ENCODE results near the gene TOP2A. TPM values are rescaled to one million over a fixed set of nuclear protein-coding genes. Genes with fewer than 3 reads are reported as not detected.

The TOP2A gene
- total RNA-seq, 2 experiments from 2014 or later, result 361 to 373 TPM

GRCh38 chr17:40459636-40460603 is 42.2 kb upstream of the TOP2A start:
- Mint-ChIP-seq H3K27ac (no peak overlapping the region), H3K4me1 (no peaks in the 10 kb centered on the region), H3K4me3 (no peak overlapping the region), H3K27me3 (peaks cover 4% of the 10 kb centered on the region), H3K9me3 (no peaks in the 10 kb centered on the region), H3K36me3 (ENCODE audit: low read depth) (peaks cover 15% of the 10 kb centered on the region)
- no peak for DNase-seq
- CTCF ChIA-PET, result interaction anchor here (0.7 to 1.7 kb wide), 2 partner anchors 8 to 74 kb away, joined by 3 to 4 read pairs; no protein-coding TSS in a partner anchor
- POLR2A ChIA-PET, result interaction anchor here (0.9 to 1.6 kb wide), 4 partner anchors 13 to 80 kb away, joined by 3 to 5 read pairs (median 3); no protein-coding TSS in a partner anchor

- POLR2A ChIA-PET, result interaction anchor here (1.6 kb wide), 1 partner anchor 12 kb away, joined by 5 read pairs; no protein-coding TSS in a partner anchor
- H3K27ac Mint-ChIP-seq, result no peak overlapping the region
These were observed 41.3 kb upstream of the TOP2A start for GRCh38 chr17:40458851-40459482.

GRCh38 chr17:40457964-40458791 is 40.5 kb upstream of the TOP2A start:
- peaks cover 27% of the 10 kb centered on the region for H3K36me3 Mint-ChIP-seq (ENCODE audit: low read depth)
- DNase-seq, result no peak
- no peak overlapping the region for H3K27ac Mint-ChIP-seq
- H3K4me1 Mint-ChIP-seq, result no peaks in the 10 kb centered on the region
- H3K4me3 Mint-ChIP-seq, result no peak overlapping the region
- ChIA-PET CTCF (no interaction called here), POLR2A (no interaction called here)
- H3K9me3 Mint-ChIP-seq, result no peaks in the 10 kb centered on the region
- peaks cover 4% of the 10 kb centered on the region for H3K27me3 Mint-ChIP-seq

More at GRCh38 chr17:40458851-40459482, 41.3 kb upstream of the TOP2A start:
- H3K4me3 Mint-ChIP-seq, result no peak overlapping the region
- H3K4me1 Mint-ChIP-seq, result no peaks in the 10 kb centered on the region
- peaks cover 4% of the 10 kb centered on the region for H3K27me3 Mint-ChIP-seq
- no peaks in the 10 kb centered on the region for H3K9me3 Mint-ChIP-seq
- no peak for DNase-seq
- H3K36me3 Mint-ChIP-seq (ENCODE audit: low read depth), result peaks cover 20% of the 10 kb centered on the region
- CTCF ChIA-PET, result no interaction called here

GRCh38 chr17:40457369-40457768 is 39.7 kb upstream of the TOP2A start:
- no peaks in the 10 kb centered on the region for H3K4me1 Mint-ChIP-seq
- H3K9me3 Mint-ChIP-seq, result no peaks in the 10 kb centered on the region
- ChIA-PET POLR2A (interaction anchor here (1.4 kb wide), 1 partner anchor 39 kb away, joined by 4 read pairs; the partner anchor contains the start of gene TOP2A), CTCF (no interaction called here)
- H3K36me3 Mint-ChIP-seq (ENCODE audit: low read depth), result peaks cover 28% of the 10 kb centered on the region
- H3K27me3 Mint-ChIP-seq, result peaks cover 4% of the 10 kb centered on the region
- no peak overlapping the region for H3K27ac Mint-ChIP-seq
- no peak overlapping the region for H3K4me3 Mint-ChIP-seq
- DNase-seq, result no peak

- Mint-ChIP-seq H3K27ac (no peak overlapping the region), H3K27me3 (peaks cover 4% of the 10 kb centered on the region), H3K36me3 (ENCODE audit: low read depth) (peaks cover 32% of the 10 kb centered on the region), H3K9me3 (no peaks in the 10 kb centered on the region), H3K4me3 (no peak overlapping the region), H3K4me1 (no peaks in the 10 kb centered on the region)
- ChIA-PET CTCF (interaction anchor here (0.8 to 1.9 kb wide), 2 partner anchors 9 to 14 kb away, joined by 3 to 8 read pairs; partner anchors contain the start of gene IGFBP4), POLR2A (interaction anchor here (1.1 to 2.4 kb wide), 4 partner anchors 9 to 39 kb away, joined by 3 to 9 read pairs (median 4); partner anchors contain the start of gene TOP2A)
- no peak for DNase-seq
These were observed 38.8 kb upstream of the TOP2A start for GRCh38 chr17:40456396-40456951.

DNA sequence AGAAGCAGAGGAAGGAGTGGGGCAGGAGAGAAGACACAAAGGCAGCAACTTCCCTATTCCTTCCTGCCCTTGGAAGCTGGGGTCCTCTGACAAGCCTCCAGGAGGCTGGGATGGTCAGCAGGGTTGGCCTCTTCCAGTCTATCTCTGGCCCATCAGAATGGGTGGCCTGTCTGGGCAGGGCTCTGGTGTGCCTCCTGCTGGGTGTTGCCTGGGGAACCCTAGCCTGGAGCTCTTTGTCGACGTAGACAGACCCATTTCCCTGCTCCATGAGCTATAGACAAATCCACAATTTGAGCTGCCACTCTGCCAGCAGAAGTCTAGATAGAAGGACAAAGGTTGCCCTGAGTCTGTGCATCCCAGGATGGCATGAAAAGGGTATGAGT is 36.9 kb upstream of the TOP2A start:
- peaks cover 4% of the 10 kb centered on the region for H3K4me1 Mint-ChIP-seq
- H3K27me3 Mint-ChIP-seq, result peaks cover 4% of the 10 kb centered on the region
- H3K27ac Mint-ChIP-seq, result no peak overlapping the region
- H3K36me3 Mint-ChIP-seq (ENCODE audit: low read depth), result peaks cover 32% of the 10 kb centered on the region
- POLR2A ChIA-PET, result interaction anchor here (1.4 to 2.4 kb wide), 2 partner anchors 10 to 36 kb away, joined by 3 to 9 read pairs; no protein-coding TSS in a partner anchor
- no peak overlapping the region for H3K4me3 Mint-ChIP-seq
- no peaks in the 10 kb centered on the region for H3K9me3 Mint-ChIP-seq
- CTCF ChIA-PET, result interaction anchor here (0.6 to 1.9 kb wide), 5 partner anchors 11 to 105 kb away, joined by 3 to 8 read pairs (median 4); partner anchors contain the start of gene IGFBP4
- no peak for DNase-seq

GRCh38 chr17:40453881-40454612 is 36.4 kb upstream of the TOP2A start:
- ChIA-PET CTCF (interaction anchor here (0.8 to 1.9 kb wide), 3 partner anchors 11 to 104 kb away, joined by 3 to 8 read pairs (median 5); partner anchors contain the start of gene IGFBP4), POLR2A (interaction anchor here (1.4 to 2.4 kb wide), 2 partner anchors 10 to 37 kb away, joined by 3 to 9 read pairs; no protein-coding TSS in a partner anchor)
- Mint-ChIP-seq H3K9me3 (no peaks in the 10 kb centered on the region), H3K36me3 (ENCODE audit: low read depth) (peaks cover 31% of the 10 kb centered on the region), H3K4me3 (no peak overlapping the region), H3K27me3 (peaks cover 4% of the 10 kb centered on the region), H3K4me1 (peaks cover 4% of the 10 kb centered on the region), H3K27ac (no peak overlapping the region)
- no peak for DNase-seq

DNA sequence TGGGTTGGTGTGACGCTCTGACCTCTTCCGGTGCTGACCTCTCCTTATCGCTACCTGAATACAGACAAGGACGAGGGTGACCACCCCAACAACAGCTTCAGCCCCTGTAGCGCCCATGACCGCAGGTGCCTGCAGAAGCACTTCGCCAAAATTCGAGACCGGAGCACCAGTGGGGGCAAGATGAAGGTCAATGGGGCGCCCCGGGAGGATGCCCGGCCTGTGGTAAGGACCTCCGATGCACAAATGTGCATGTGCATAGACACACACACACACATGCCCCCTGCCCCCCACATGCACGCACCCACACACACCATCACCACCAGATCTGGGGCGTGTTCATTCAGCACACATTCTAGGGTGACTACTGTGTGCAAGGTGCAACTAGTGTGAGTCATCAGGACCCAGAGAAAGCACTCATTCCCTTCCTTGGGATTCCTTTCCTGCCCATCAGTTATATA is 35.3 kb upstream of the TOP2A start:
- peaks cover 33% of the 10 kb centered on the region for H3K36me3 Mint-ChIP-seq (ENCODE audit: low read depth)
- no peak overlapping the region for H3K27ac Mint-ChIP-seq
- no peak overlapping the region for H3K4me3 Mint-ChIP-seq
- ChIA-PET POLR2A (no interaction called here), CTCF (interaction anchor here (0.8 kb wide), 1 partner anchor 105 kb away, joined by 3 read pairs; no protein-coding TSS in a partner anchor)
- no peak for DNase-seq
- no peaks in the 10 kb centered on the region for H3K9me3 Mint-ChIP-seq
- peaks cover 14% of the 10 kb centered on the region for H3K4me1 Mint-ChIP-seq
- peaks cover 4% of the 10 kb centered on the region for H3K27me3 Mint-ChIP-seq

- Mint-ChIP-seq H3K4me3 (no peak overlapping the region), H3K9me3 (no peaks in the 10 kb centered on the region), H3K27me3 (peaks cover 7% of the 10 kb centered on the region), H3K36me3 (ENCODE audit: low read depth) (peaks cover 36% of the 10 kb centered on the region), H3K27ac (no peak overlapping the region), H3K4me1 (peaks cover 20% of the 10 kb centered on the region)
- DNase-seq, result no peak
- ChIA-PET POLR2A (no interaction called here), CTCF (interaction anchor here (0.6 to 12.7 kb wide), 3 partner anchors 8 to 81 kb away, joined by 3 to 129 read pairs (median 3); no protein-coding TSS in a partner anchor)
These were observed 34.6 kb upstream of the TOP2A start for GRCh38 chr17:40452216-40452787.

DNA sequence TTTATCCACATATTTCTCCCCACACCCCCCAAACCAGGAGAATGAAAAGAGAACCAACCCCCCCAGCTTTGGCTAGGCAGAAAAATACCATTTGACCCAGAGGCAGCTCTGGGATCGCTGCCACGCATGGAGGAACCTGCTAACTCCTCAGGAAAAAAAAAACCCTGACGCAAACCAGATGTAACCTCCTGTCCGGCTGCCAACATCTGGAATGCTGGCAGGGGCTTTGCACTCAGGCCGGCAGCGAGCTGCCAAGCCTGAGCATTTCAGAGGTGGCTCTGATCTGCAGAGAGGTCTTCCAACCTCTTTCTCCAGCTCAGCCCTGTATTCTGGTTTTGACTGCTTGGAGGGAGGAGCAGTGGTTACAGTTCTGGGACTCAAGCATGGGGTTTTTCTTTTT is 33.7 kb upstream of the TOP2A start:
- Mint-ChIP-seq H3K36me3 (ENCODE audit: low read depth) (peaks cover 29% of the 10 kb centered on the region), H3K4me3 (no peak overlapping the region), H3K9me3 (no peaks in the 10 kb centered on the region), H3K4me1 (peaks cover 28% of the 10 kb centered on the region), H3K27ac (no peak overlapping the region), H3K27me3 (peaks cover 7% of the 10 kb centered on the region)
- no peak for DNase-seq
- ChIA-PET POLR2A (interaction anchor here (0.8 kb wide), 1 partner anchor 65 kb away, joined by 3 read pairs; no protein-coding TSS in a partner anchor), CTCF (interaction anchor here (0.6 to 12.7 kb wide), 3 partner anchors 9 to 1514 kb away, joined by 3 to 129 read pairs (median 6); no protein-coding TSS in a partner anchor)

DNA sequence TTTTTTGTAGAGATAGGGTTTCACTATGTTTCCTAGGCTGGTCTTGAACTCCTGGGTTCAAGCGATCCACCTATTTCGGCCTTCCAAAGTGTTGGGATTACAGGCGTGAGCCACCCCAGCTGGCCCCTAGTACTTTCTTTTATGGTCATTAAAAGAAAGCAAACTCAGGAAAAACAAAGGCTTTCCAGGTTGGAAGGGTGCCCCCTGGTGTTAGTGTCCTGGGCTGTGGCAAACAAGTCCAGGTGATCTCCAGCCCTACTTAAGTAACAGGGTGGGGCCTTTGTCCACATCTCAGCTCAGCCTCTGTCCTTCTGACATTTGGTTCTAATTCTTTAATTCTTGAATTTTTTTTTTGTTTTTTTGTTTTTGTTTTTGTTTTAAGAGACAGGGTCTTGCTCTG is 32.5 kb upstream of the TOP2A start:
- CTCF ChIA-PET, result interaction anchor here (0.5 to 12.7 kb wide), 7 partner anchors 12 to 207 kb away, joined by 3 to 129 read pairs (median 4); partner anchors contain the start of gene TOP2A
- no peaks in the 10 kb centered on the region for H3K9me3 Mint-ChIP-seq
- peak; percentile 43 for DNase-seq
- POLR2A ChIA-PET, result interaction anchor here (1.0 kb wide), 1 partner anchor 83 kb away, joined by 4 read pairs; no protein-coding TSS in a partner anchor
- H3K4me1 Mint-ChIP-seq, result peaks cover 35% of the 10 kb centered on the region
- peaks cover 3% of the 10 kb centered on the region for H3K27me3 Mint-ChIP-seq
- peaks cover 23% of the 10 kb centered on the region for H3K36me3 Mint-ChIP-seq (ENCODE audit: low read depth)
- no peak overlapping the region for H3K27ac Mint-ChIP-seq
- H3K4me3 Mint-ChIP-seq, result no peak overlapping the region

All from activated CD4-positive, alpha-beta memory T cell treated with anti-CD3 and anti-CD28 coated beads, Interleukin-2, amount 10 ng/mL, durations not matched to agents 7 days and 5 days (primary cell).